ENCODE measurements around the gene UBAC2.

DNA sequence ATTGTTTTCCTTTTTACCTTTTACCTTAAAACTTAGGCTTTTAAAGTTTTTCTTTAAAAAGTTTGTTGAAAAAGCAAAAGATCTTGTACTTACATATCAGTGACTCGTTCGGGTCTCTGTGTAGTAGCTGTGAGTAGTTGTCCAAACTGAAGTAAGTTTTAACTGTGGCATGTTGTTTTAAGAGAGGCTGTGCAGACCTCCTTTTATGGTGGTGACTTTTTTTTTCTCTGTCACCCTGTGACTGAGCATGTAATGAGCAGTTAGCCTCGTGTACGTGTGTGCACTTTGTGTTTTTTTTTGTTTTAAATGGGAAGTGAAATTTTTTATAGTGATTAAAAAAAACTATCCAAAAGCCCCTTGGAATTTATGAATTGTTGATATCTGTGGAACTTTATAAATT is 106.6 kb downstream of the UBAC2 start, which contains the start of gene GPR183:
- TF ChIP-seq POLR2A (IDR thresholded peaks at IDR 0.05), result peak; percentile 27 to 52
- no peak for TF ChIP-seq CTCF (IDR thresholded peaks at IDR 0.05 in 4 of 5, conservative IDR thresholded peaks at IDR 0.05 in 1 of 5)
